Neural cell (in vitro differentiated cells): ENCODE data around the gene INSR.

Experiments
- REST ChIP-seq: IDR thresholded peaks from 2 replicates; pipeline ENCODE4 v1.6.1; 2012; ENCODE audit warnings: borderline replicate concordance
- TF ChIP-seq, protein P1 (sequence below): fragments of 450-650 bp; IDR thresholded peaks from 2 replicates; pipeline ENCODE4 v1.5.1; 2014; ENCODE audit warnings: antibody characterized with exemption, mild to moderate bottlenecking, moderate library complexity; ENCODE audit not compliant: poor library complexity, severe bottlenecking

DNA sequence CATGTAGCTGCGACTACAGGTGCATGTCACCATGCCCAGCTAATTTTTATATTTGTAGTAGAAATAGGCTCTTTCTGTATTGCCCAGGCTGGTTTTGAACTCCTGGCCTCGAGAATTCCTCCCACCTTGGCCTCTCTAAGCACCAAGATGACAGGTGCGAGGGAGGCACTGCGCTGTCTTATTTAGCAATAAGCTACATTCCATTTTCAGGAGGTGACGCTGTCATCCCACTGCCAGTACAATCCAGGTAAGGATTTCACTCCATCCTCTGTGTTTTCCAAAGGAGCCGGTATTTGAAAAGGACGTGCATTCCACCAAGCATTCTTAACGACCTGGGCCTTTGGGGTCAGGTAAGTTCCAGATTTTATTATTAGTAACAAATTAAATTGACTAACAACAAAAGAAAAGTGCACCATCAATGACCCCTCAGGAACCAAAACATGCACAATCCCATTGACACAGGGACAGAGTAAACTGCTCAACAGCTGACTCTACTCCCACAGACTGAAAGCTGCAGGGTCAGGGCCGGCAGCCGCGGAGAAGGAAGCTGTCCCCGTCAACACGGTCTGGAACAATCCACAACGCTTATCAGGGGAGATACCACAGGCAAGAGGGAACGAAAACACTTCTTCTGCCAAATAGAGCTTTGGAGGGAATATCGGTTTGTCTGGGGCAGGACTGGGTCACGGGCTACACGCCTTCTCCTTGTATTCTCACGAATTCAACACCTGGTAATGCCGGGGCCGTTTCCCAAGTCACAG, 82.8 kb downstream of the INSR start:
- TF ChIP-seq, protein P1, sequence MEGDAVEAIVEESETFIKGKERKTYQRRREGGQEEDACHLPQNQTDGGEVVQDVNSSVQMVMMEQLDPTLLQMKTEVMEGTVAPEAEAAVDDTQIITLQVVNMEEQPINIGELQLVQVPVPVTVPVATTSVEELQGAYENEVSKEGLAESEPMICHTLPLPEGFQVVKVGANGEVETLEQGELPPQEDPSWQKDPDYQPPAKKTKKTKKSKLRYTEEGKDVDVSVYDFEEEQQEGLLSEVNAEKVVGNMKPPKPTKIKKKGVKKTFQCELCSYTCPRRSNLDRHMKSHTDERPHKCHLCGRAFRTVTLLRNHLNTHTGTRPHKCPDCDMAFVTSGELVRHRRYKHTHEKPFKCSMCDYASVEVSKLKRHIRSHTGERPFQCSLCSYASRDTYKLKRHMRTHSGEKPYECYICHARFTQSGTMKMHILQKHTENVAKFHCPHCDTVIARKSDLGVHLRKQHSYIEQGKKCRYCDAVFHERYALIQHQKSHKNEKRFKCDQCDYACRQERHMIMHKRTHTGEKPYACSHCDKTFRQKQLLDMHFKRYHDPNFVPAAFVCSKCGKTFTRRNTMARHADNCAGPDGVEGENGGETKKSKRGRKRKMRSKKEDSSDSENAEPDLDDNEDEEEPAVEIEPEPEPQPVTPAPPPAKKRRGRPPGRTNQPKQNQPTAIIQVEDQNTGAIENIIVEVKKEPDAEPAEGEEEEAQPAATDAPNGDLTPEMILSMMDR = no peak
- TF ChIP-seq REST = no peak
